ENCODE data around the gene MRPS25.

Gene MRPS25

GRCh38 chr3:15064835-15065549 is at the start of gene MRPS25:
MRPS25 (minus strand) TSS chr3:15065315; CDS start chr3:15065194, 121 bp downstream.
- H3K4me3 ChIP-seq (ENCODE audit: low read depth, low read length), result peak within 1 kb of the TSS; percentile 88
- TF ChIP-seq, protein P1, sequence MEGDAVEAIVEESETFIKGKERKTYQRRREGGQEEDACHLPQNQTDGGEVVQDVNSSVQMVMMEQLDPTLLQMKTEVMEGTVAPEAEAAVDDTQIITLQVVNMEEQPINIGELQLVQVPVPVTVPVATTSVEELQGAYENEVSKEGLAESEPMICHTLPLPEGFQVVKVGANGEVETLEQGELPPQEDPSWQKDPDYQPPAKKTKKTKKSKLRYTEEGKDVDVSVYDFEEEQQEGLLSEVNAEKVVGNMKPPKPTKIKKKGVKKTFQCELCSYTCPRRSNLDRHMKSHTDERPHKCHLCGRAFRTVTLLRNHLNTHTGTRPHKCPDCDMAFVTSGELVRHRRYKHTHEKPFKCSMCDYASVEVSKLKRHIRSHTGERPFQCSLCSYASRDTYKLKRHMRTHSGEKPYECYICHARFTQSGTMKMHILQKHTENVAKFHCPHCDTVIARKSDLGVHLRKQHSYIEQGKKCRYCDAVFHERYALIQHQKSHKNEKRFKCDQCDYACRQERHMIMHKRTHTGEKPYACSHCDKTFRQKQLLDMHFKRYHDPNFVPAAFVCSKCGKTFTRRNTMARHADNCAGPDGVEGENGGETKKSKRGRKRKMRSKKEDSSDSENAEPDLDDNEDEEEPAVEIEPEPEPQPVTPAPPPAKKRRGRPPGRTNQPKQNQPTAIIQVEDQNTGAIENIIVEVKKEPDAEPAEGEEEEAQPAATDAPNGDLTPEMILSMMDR (IDR thresholded peaks at IDR 0.05; ENCODE audit: low read depth, low read length), result no peak

- no peak overlapping the region for H3K4me3 ChIP-seq (ENCODE audit: low read depth, low read length)
- TF ChIP-seq, protein P1 (IDR thresholded peaks at IDR 0.05; ENCODE audit: low read depth, low read length), result no peak
These were observed 48.8 kb upstream of the MRPS25 start for GRCh38 chr3:15113884-15114283.

DNA sequence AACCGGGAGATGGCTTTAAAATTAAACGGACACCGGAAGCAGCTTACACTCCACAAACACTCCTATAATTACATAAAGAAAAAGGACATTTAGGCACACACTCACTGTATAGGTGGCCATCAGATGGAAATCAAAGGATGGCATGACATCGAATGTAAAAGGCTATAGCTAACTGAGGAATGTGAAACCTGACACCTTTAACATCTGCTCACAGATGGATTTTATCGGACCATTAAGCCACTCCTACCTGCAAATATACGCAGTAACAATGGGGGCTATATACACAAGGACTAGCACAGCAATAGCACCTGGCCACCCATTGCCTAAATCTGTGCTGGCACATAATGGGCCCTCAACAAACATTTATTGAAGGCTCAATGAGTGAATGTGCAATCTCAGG is 48.4 kb upstream of the MRPS25 start:
- no peak overlapping the region for H3K4me3 ChIP-seq (ENCODE audit: low read depth, low read length)
- TF ChIP-seq, protein P1 (IDR thresholded peaks at IDR 0.05; ENCODE audit: low read depth, low read length), result no peak

GRCh38 chr3:15112011-15112410 is 46.9 kb upstream of the MRPS25 start:
- H3K4me3 ChIP-seq (ENCODE audit: low read depth, low read length), result no peak overlapping the region
- TF ChIP-seq, protein P1 (IDR thresholded peaks at IDR 0.05; ENCODE audit: low read depth, low read length), result no peak

DNA sequence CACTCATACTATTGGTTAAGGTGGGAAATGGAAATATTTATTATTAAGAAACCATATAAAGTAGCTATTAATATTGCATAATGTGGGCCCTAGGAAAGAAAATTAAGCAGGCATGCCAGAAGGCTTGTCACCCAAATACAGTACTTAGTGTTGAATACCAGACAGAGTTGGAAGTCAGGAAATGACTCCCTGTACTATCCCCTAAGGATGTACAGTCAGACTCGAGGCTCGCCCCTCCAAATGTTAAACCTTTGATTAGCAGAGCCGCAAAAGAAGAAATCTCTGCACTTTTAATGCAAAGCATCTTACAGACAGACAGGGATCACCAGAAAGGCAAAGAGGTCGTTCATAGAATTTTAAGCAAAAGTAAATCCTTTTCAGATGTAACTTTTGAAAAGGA is 45.1 kb upstream of the MRPS25 start:
- TF ChIP-seq, protein P1 (IDR thresholded peaks at IDR 0.05; ENCODE audit: low read depth, low read length), result no peak
- H3K4me3 ChIP-seq (ENCODE audit: low read depth, low read length), result no peak overlapping the region

GRCh38 chr3:15108869-15109268 is 43.8 kb upstream of the MRPS25 start:
- TF ChIP-seq, protein P1 (IDR thresholded peaks at IDR 0.05; ENCODE audit: low read depth, low read length), result no peak
- H3K4me3 ChIP-seq (ENCODE audit: low read depth, low read length), result no peak overlapping the region

DNA sequence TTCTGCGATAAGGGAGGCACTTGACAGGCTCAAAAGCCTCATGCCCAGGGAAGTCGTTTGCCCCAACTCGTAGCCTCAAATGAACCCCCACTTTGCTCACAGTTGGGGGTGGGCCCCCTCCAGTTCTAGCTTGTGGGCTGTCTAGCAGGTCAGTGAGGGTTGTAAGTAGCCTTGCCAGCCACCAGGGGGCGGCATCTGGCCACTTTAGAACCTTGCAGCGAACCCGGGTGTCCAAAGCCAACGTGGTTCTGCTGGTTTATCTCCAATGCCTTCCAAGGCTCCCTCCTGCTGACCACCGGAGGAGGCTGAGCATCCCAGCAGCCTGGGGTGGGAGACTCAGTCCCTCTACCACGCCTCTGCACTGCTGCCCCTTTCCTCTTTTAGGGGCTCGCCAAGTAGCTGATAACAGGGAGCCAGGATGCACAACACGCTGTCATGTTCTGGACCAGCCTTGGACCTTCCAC is 43.0 kb upstream of the MRPS25 start:
- TF ChIP-seq, protein P1 (IDR thresholded peaks at IDR 0.05; ENCODE audit: low read depth, low read length), result peak; percentile 94
- H3K4me3 ChIP-seq (ENCODE audit: low read depth, low read length), result no peak overlapping the region

All from WI38 (cell line).